Ishikawa (cell line): ENCODE data around the gene LINC01488.

Experiments
- CEBPB ChIP-seq: IDR thresholded peaks from 2 replicates; pipeline ENCODE4 v1.6.1; 2012
- EGR1 ChIP-seq: IDR thresholded peaks from 2 replicates; pipeline ENCODE4 v1.6.1; 2012
- EP300 ChIP-seq: IDR thresholded peaks from 2 replicates; pipeline ENCODE4 v1.6.1; 2012; ENCODE audit warnings: borderline replicate concordance
- FOXM1 ChIP-seq: IDR thresholded peaks from 2 replicates; pipeline ENCODE4 v1.6.1; 2012; ENCODE audit warnings: low read depth, borderline replicate concordance
- MAX ChIP-seq: IDR thresholded peaks from 2 replicates; pipeline ENCODE4 v1.6.1; 2012
- NFIC ChIP-seq: IDR thresholded peaks from 2 replicates; pipeline ENCODE4 v1.6.1; 2012
- RAD21 ChIP-seq: IDR thresholded peaks from 2 replicates; pipeline ENCODE4 v1.6.1; 2012; ENCODE audit warnings: low read depth
- REST ChIP-seq: IDR thresholded peaks from 2 replicates; pipeline ENCODE4 v1.6.1; 2012; ENCODE audit warnings: low read depth, mild to moderate bottlenecking
- ZBTB7A ChIP-seq: IDR thresholded peaks from 2 replicates; pipeline ENCODE4 v1.6.1; 2012; ENCODE audit warnings: low read depth

- TF ChIP-seq MAX = no peak
- TF ChIP-seq FOXM1 = no peak
- no peak for TF ChIP-seq EP300
- TF ChIP-seq ZBTB7A = no peak
- TF ChIP-seq RAD21 = no peak
- no peak for TF ChIP-seq NFIC
- TF ChIP-seq REST = no peak
- TF ChIP-seq EGR1 = no peak
- TF ChIP-seq CEBPB = no peak
These were observed 1.7 kb upstream of the LINC01488 start for GRCh38 chr11:69479591-69480271.
